Endothelial cell of umbilical vein (primary cell): ENCODE data around the gene TRAPPC10. TPM values are rescaled to one million over a fixed set of nuclear protein-coding genes. Genes with fewer than 3 reads are reported as not detected.

Experiments used
- BruUV-seq: library from RNA; stranded (reverse); fragments of 400-500 nt; replicated peaks from 2 replicates; lab custom pipeline; 2021; lab: Mats Ljungman, UMichigan
- CTCF ChIA-PET: fragments of 300-600, 350-600 bp; sonication (Branson Sonifier 250); formaldehyde crosslinking; loops from one replicate; lab custom pipeline; 2021; ENCODE audit warnings: antibody characterized with exemption, inconsistent platforms; lab: Charles Lee
- POLR2A ChIA-PET: fragments of 300-600, 350-600 bp; sonication (Branson Sonifier 250); formaldehyde crosslinking; loops from one replicate; lab custom pipeline; 2021; ENCODE audit warnings: antibody characterized with exemption, inconsistent platforms; lab: Charles Lee
- DNase-seq: peaks from one replicate; pipeline ENCODE4 v3.0.0-alpha.2; 2011; ENCODE audit warnings: low read depth, low spot score
- FAIRE-seq: peaks from 2 replicates; lab custom pipeline; 2011; peaks lifted over from hg19 to GRCh38; lab: Jason Lieb, UNC
- H2AFZ ChIP-seq: 2 replicates; pipeline ENCODE4 v1.6.0; 2012; ENCODE audit warnings: low read depth, low read length, control low read depth, inconsistent platforms
- H3K27ac ChIP-seq: 2 replicates; pipeline ENCODE4 v1.5.1; 2011; ENCODE audit warnings: low read depth, mild to moderate bottlenecking, control low read depth, low read length, moderate library complexity; ENCODE audit not compliant: insufficient read depth
- H3K27me3 ChIP-seq, 2 experiments: 2 replicates each; pipeline versions ENCODE4 v1.6.0 to v1.6.1; 2011; ENCODE audit warnings: low read length in 2 of 2, mixed read lengths in 1 of 2; ENCODE audit not compliant: control insufficient read depth in 2 of 2, insufficient read depth in 2 of 2
- H3K36me3 ChIP-seq, 2 experiments: 2 replicates in 1 of 2; 3 replicates in 1 of 2; pipeline ENCODE4 v1.5.1; 2011; ENCODE audit warnings: low read length in 2 of 2, mild to moderate bottlenecking in 1 of 2, moderate library complexity in 1 of 2; ENCODE audit not compliant: control insufficient read depth in 2 of 2, insufficient read depth in 2 of 2; ENCODE audit errors: extremely low read depth in 1 of 2
- H3K4me1 ChIP-seq: 3 replicates; pipeline ENCODE4 v1.5.1; 2011; ENCODE audit warnings: mild to moderate bottlenecking, low read length; ENCODE audit not compliant: control insufficient read depth, insufficient read depth; ENCODE audit errors: extremely low read depth
- H3K4me2 ChIP-seq: 2 replicates; pipeline ENCODE4 v1.6.1; 2011; ENCODE audit warnings: low read length, control low read depth, mixed read lengths; ENCODE audit not compliant: insufficient read depth
- H3K4me3 ChIP-seq, 3 experiments: fragments of 200-600 bp in 1 of 3; sonication (generic), shearing (Covaris generic) in 1 of 3; replicated peaks in 1 of 3; 2 replicates each; pipeline ENCODE4 v1.5.1; 2011 to 2016; ENCODE audit warnings: control low read depth in 3 of 3, low read length in 3 of 3, mild to moderate bottlenecking in 2 of 3, inconsistent platforms in 1 of 3, low read depth in 1 of 3, moderate library complexity in 1 of 3; ENCODE audit not compliant: insufficient read depth in 1 of 3
- H3K79me2 ChIP-seq: 2 replicates; pipeline ENCODE4 v1.6.0; 2012; ENCODE audit warnings: low read length, inconsistent platforms; ENCODE audit not compliant: control insufficient read depth, insufficient read depth
- H3K9ac ChIP-seq: replicated peaks from 2 replicates; pipeline ENCODE3; 2011; ENCODE audit warnings: low read length, control low read depth; ENCODE audit not compliant: insufficient read depth; ENCODE audit errors: extremely low read depth
- H3K9me1 ChIP-seq: replicated peaks from 3 replicates; pipeline ENCODE4 v1.6.0; 2011; ENCODE audit warnings: mild to moderate bottlenecking, low read length; ENCODE audit not compliant: control insufficient read depth, insufficient read depth; ENCODE audit errors: extremely low read depth
- H3K9me3 ChIP-seq: replicated peaks from 2 replicates; pipeline ENCODE4 v1.5.1; 2012; ENCODE audit warnings: low read length, inconsistent platforms; ENCODE audit not compliant: control insufficient read depth, insufficient read depth
- H4K20me1 ChIP-seq: replicated peaks from 2 replicates; pipeline ENCODE3; 2011; ENCODE audit warnings: mild to moderate bottlenecking, low read length; ENCODE audit not compliant: control insufficient read depth, insufficient read depth; ENCODE audit errors: extremely low read depth
- CTCF ChIP-seq, 2 donors: IDR thresholded peaks; 1 replicate in 1 of 2; 2 replicates in 1 of 2; pipeline ENCODE4 v1.5.1; 2011; ENCODE audit warnings: low read length in 2 of 2, mild to moderate bottlenecking in 2 of 2, moderate library complexity in 2 of 2, control low read depth in 1 of 2, inconsistent platforms in 1 of 2, low read depth in 1 of 2; ENCODE audit not compliant: insufficient read depth in 1 of 2; ENCODE audit errors: extremely low read depth in 1 of 2
- EZH2 ChIP-seq: IDR thresholded peaks from 2 replicates; pipeline ENCODE4 v1.6.1; 2012; ENCODE audit warnings: borderline replicate concordance, low read depth, mild to moderate bottlenecking, moderate library complexity, low read length, inconsistent platforms; ENCODE audit not compliant: severe bottlenecking
- FOS ChIP-seq: IDR thresholded peaks from 2 replicates; pipeline ENCODE4 v1.6.1; 2011; ENCODE audit warnings: mild to moderate bottlenecking, low read length, moderate library complexity, borderline replicate concordance; ENCODE audit not compliant: insufficient read depth
- GATA2 ChIP-seq: IDR thresholded peaks from 2 replicates; pipeline ENCODE4 v1.7.0; 2011; ENCODE audit warnings: low read depth, mild to moderate bottlenecking, moderate library complexity, mixed read lengths, low read length; ENCODE audit not compliant: insufficient read length, insufficient read depth
- JUN ChIP-seq: IDR thresholded peaks from 2 replicates; pipeline ENCODE4 v1.6.1; 2011; ENCODE audit warnings: borderline replicate concordance, low read depth; ENCODE audit not compliant: insufficient read length, insufficient read depth
- MAX ChIP-seq: IDR thresholded peaks from 2 replicates; pipeline ENCODE4 v1.6.1; 2011; ENCODE audit not compliant: insufficient read depth, insufficient read length
- MYC ChIP-seq: IDR thresholded peaks from one replicate; pipeline ENCODE4 v1.6.1; 2011; ENCODE audit warnings: mild to moderate bottlenecking, low read depth, low read length
- POLR2A ChIP-seq: IDR thresholded peaks from 2 replicates; pipeline ENCODE4 v1.6.1; 2012; ENCODE audit warnings: low read depth, mild to moderate bottlenecking, control low read depth, low read length
- POLR2AphosphoS5 ChIP-seq: IDR thresholded peaks from 2 replicates; pipeline ENCODE4 v1.6.1; 2012; ENCODE audit warnings: low read depth, mild to moderate bottlenecking, control low read depth, low read length, moderate library complexity; ENCODE audit not compliant: insufficient read depth
- dilution Hi-C: fragments of 300-500 bp; cut with MboI; formaldehyde crosslinking; loops from one replicate; pipeline ENCODE4 v1.15.0; 2019; ENCODE audit warnings: low sequenced_read_pairs; ENCODE audit not compliant: extremely low pct_ligation_motif_present
- intact Hi-C: fragments of 100-400 bp; cut with micrococcal nuclease; formaldehyde crosslinking; loops from one replicate; pipeline ENCODE4 v1.10.0; 2022
- polyA plus RNA-seq, 4 experiments: library from polyadenylated mRNA; depleted of rRNA in 3 of 4; stranded (reverse) in 3 of 4; unstranded in 1 of 4; fragments of >200 nt; gene quantifications; 2 replicates each; pipeline versions ENCODE4 v1.2.1 to v1.2.3, GENCODE V29; 2011 to 2012; ENCODE audit warnings: missing spikeins in 1 of 4
- total RNA-seq: library from RNA; stranded (reverse); gene quantifications from 2 replicates; pipeline ENCODE4 v1.2.3, GENCODE V29; 2021

Gene TRAPPC10
- total and polyA plus RNA-seq, 2 donors (not counting 3 experiments of a cell fraction or from before 2014, with no cell fraction given), result 21.5 to 33.6 TPM

- Histone ChIP-seq H3K9ac (no peak overlapping the region), H3K27ac (no peak overlapping the region), H4K20me1 (no peaks in the 10 kb centered on the region), H3K27me3 (no peaks in the 10 kb centered on the region), H3K79me2 (peaks cover 2% of the 10 kb centered on the region), H3K4me3 (no peak overlapping the region), H3K4me1 (no peaks in the 10 kb centered on the region), H3K4me2 (no peak overlapping the region), H3K36me3 (peaks cover 19 to 21% of the 10 kb centered on the region in 2 experiments), H3K9me1 (no peaks in the 10 kb centered on the region), H3K9me3 (no peaks in the 10 kb centered on the region), H2AFZ (no peak overlapping the region)
- ChIA-PET CTCF (no interaction called here), POLR2A (no interaction called here)
- no peak for DNase-seq
- BruUV-seq, result no TSS peak
- dilution Hi-C loops, result no loop called here
- TF ChIP-seq MAX (no peak), EZH2 (no peak), FOS (no peak), POLR2A (no peak), MYC (no peak), POLR2AphosphoS5 (no peak)
- intact Hi-C loops, result no loop called here
- FAIRE-seq, result no peak
These were observed 47.6 kb downstream of the TRAPPC10 start for GRCh38 chr21:44059710-44060109.

- no peak for FAIRE-seq
- Histone ChIP-seq H3K4me3 (no peak overlapping the region), H3K27me3 (no peaks in the 10 kb centered on the region), H3K79me2 (no peaks in the 10 kb centered on the region), H3K4me2 (no peak overlapping the region), H3K9me1 (no peaks in the 10 kb centered on the region), H3K36me3 (peaks cover 14 to 28% of the 10 kb centered on the region in 2 experiments), H4K20me1 (no peaks in the 10 kb centered on the region), H3K9ac (no peak overlapping the region), H3K9me3 (no peaks in the 10 kb centered on the region), H3K27ac (no peak overlapping the region), H3K4me1 (no peaks in the 10 kb centered on the region), H2AFZ (no peak overlapping the region)
- DNase-seq, result no peak
- TF ChIP-seq MAX (no peak), EZH2 (no peak), JUN (no peak), GATA2 (no peak), MYC (no peak), FOS (no peak), CTCF (IDR thresholded peaks at IDR 0.05; ENCODE audit: extremely low read depth in 1 of 2, insufficient read depth in 1 of 2, low read depth in 1 of 2, low read length in 2 of 2) (no peak), POLR2A (no peak), POLR2AphosphoS5 (no peak)
- intact Hi-C loops (no loop called here), dilution Hi-C loops (no loop called here)
- no TSS peak for BruUV-seq
- ChIA-PET POLR2A (no interaction called here), CTCF (interaction anchor here (1.3 kb wide), 1 partner anchor 49 kb away, joined by 3 read pairs; no protein-coding TSS in a partner anchor)
These were observed 50.3 kb downstream of the TRAPPC10 start for GRCh38 chr21:44062380-44062779.
